Mammary epithelial cell (primary cell): ENCODE results near the gene HOXD4.

Source experiments
- CTCF ChIP-seq, 2 donors: IDR thresholded peaks in 1 of 2; conservative IDR thresholded peaks in 1 of 2; 2 replicates each; pipeline ENCODE4 v1.5.1; 2011 to 2012; ENCODE audit warnings: inconsistent platforms in 2 of 2, low read length in 2 of 2, mild to moderate bottlenecking in 2 of 2, control low read depth in 1 of 2, low read depth in 1 of 2; ENCODE audit not compliant: insufficient read depth in 1 of 2; ENCODE audit errors: extremely low read depth in 1 of 2
- EZH2 ChIP-seq: IDR thresholded peaks from 2 replicates; pipeline ENCODE4 v1.6.1; 2012; ENCODE audit warnings: low read length, inconsistent platforms, borderline replicate concordance

- TF ChIP-seq CTCF (conservative IDR thresholded peaks at IDR 0.05 in 1 of 2, IDR thresholded peaks at IDR 0.05 in 1 of 2; ENCODE audit: extremely low read depth in 1 of 2, insufficient read depth in 1 of 2, low read depth in 1 of 2, low read length in 2 of 2) = no peak
- TF ChIP-seq EZH2 = no peak
Measured at GRCh38 chr2:176158186-176158591, 6.8 kb downstream of the HOXD4 start.
